ENCODE results near the gene NEK7. TPM values are rescaled to one million over a fixed set of nuclear protein-coding genes. Genes with fewer than 3 reads are reported as not detected.

The NEK7 gene
- 10 to 100 TPM; 61.5 to 63.2 TPM for total RNA-seq

GRCh38 chr1:198156745-198157240, at the start of gene NEK7:
NEK7 (plus strand) TSS chr1:198156998; CDS start chr1:198232581, 75,583 bp downstream.
- Mint-ChIP-seq H3K27me3 (ENCODE audit: low read depth) (no peaks in the 10 kb centered on the region), H3K4me1 (ENCODE audit: low read depth) (peaks cover 32% of the 10 kb centered on the region), H3K27ac (peak within 1 kb of the TSS; percentile 99), H3K36me3 (ENCODE audit: low read depth) (peaks cover 10% of the 10 kb centered on the region), H3K9me3 (ENCODE audit: insufficient read depth) (no peaks in the 10 kb centered on the region), H3K4me3 (peak within 1 kb of the TSS; percentile 99)
- ATAC-seq, result peak; percentile 54
- ChIA-PET POLR2A (interaction anchor here (0.6 to 3.5 kb wide), 15 partner anchors 8 to 480 kb away, joined by 3 to 12 read pairs (median 4); no protein-coding TSS in a partner anchor), CTCF (interaction anchor here (0.6 to 3.4 kb wide), 23 partner anchors 8 to 393 kb away, joined by 3 to 27 read pairs (median 4); no protein-coding TSS in a partner anchor)
- peak; percentile 73 for DNase-seq

GRCh38 chr1:198107091-198107501, 49.7 kb upstream of the NEK7 start:
- Mint-ChIP-seq H3K4me3 (no peak overlapping the region), H3K27ac (no peak overlapping the region), H3K27me3 (ENCODE audit: low read depth) (no peaks in the 10 kb centered on the region), H3K9me3 (ENCODE audit: insufficient read depth) (peaks cover 9% of the 10 kb centered on the region), H3K4me1 (ENCODE audit: low read depth) (peaks cover 14% of the 10 kb centered on the region), H3K36me3 (ENCODE audit: low read depth) (peaks cover 2% of the 10 kb centered on the region)
- ChIA-PET CTCF (no interaction called here), POLR2A (no interaction called here)
- ATAC-seq, result no peak
- DNase-seq, result no peak

- H3K27ac Mint-ChIP-seq, result no peak overlapping the region
- peaks cover 2% of the 10 kb centered on the region for H3K36me3 Mint-ChIP-seq (ENCODE audit: low read depth)
- DNase-seq (no peak), ATAC-seq (no peak)
- no peaks in the 10 kb centered on the region for H3K27me3 Mint-ChIP-seq (ENCODE audit: low read depth)
- H3K4me3 Mint-ChIP-seq, result no peak overlapping the region
- peaks cover 4% of the 10 kb centered on the region for H3K9me3 Mint-ChIP-seq (ENCODE audit: insufficient read depth)
- H3K4me1 Mint-ChIP-seq (ENCODE audit: low read depth), result no peaks in the 10 kb centered on the region
- ChIA-PET POLR2A (no interaction called here), CTCF (no interaction called here)
Measured at GRCh38 chr1:198108636-198109370, 48.0 kb upstream of the NEK7 start.

- DNase-seq, result no peak
- POLR2A ChIA-PET, result no interaction called here
- CTCF ChIA-PET, result no interaction called here
- no peak for ATAC-seq
- no peak overlapping the region for H3K27ac Mint-ChIP-seq
- peaks cover under 1% of the 10 kb centered on the region for H3K36me3 Mint-ChIP-seq (ENCODE audit: low read depth)
- H3K9me3 Mint-ChIP-seq (ENCODE audit: insufficient read depth), result peaks cover 4% of the 10 kb centered on the region
- H3K4me3 Mint-ChIP-seq, result no peak overlapping the region
- H3K4me1 Mint-ChIP-seq (ENCODE audit: low read depth), result no peaks in the 10 kb centered on the region
- H3K27me3 Mint-ChIP-seq (ENCODE audit: low read depth), result peaks cover 3% of the 10 kb centered on the region
Measured at GRCh38 chr1:198109371-198109715, 47.5 kb upstream of the NEK7 start.

- Mint-ChIP-seq H3K4me3 (no peak overlapping the region), H3K36me3 (ENCODE audit: low read depth) (no peaks in the 10 kb centered on the region), H3K9me3 (ENCODE audit: insufficient read depth) (peaks cover 4% of the 10 kb centered on the region), H3K4me1 (ENCODE audit: low read depth) (no peaks in the 10 kb centered on the region), H3K27ac (no peak overlapping the region), H3K27me3 (ENCODE audit: low read depth) (peaks cover 5% of the 10 kb centered on the region)
- no peak for ATAC-seq
- CTCF ChIA-PET, result no interaction called here
- no peak for DNase-seq
- POLR2A ChIA-PET, result no interaction called here
Measured at GRCh38 chr1:198113342-198113750, 43.5 kb upstream of the NEK7 start.

GRCh38 chr1:198116069-198116468, 40.7 kb upstream of the NEK7 start:
- no peak for ATAC-seq
- CTCF ChIA-PET, result interaction anchor here (0.8 to 1.6 kb wide), 3 partner anchors 11 to 28 kb away, joined by 3 to 4 read pairs (median 4); no protein-coding TSS in a partner anchor
- peaks cover 5% of the 10 kb centered on the region for H3K27me3 Mint-ChIP-seq (ENCODE audit: low read depth)

GRCh38 chr1:198116469-198116868, 40.3 kb upstream of the NEK7 start:
- H3K27ac Mint-ChIP-seq, result no peak overlapping the region
- ChIA-PET POLR2A (no interaction called here), CTCF (interaction anchor here (0.8 to 1.6 kb wide), 4 partner anchors 12 to 40 kb away, joined by 3 to 4 read pairs (median 4); partner anchors contain the start of gene NEK7)
- no peak overlapping the region for H3K4me3 Mint-ChIP-seq
- no peak for DNase-seq
- H3K9me3 Mint-ChIP-seq (ENCODE audit: insufficient read depth), result no peaks in the 10 kb centered on the region
- peaks cover 5% of the 10 kb centered on the region for H3K27me3 Mint-ChIP-seq (ENCODE audit: low read depth)
- no peaks in the 10 kb centered on the region for H3K36me3 Mint-ChIP-seq (ENCODE audit: low read depth)
- ATAC-seq, result no peak
- no peaks in the 10 kb centered on the region for H3K4me1 Mint-ChIP-seq (ENCODE audit: low read depth)

More at GRCh38 chr1:198116069-198116468, 40.7 kb upstream of the NEK7 start:
- no peak for DNase-seq
- Mint-ChIP-seq H3K9me3 (ENCODE audit: insufficient read depth) (no peaks in the 10 kb centered on the region), H3K36me3 (ENCODE audit: low read depth) (no peaks in the 10 kb centered on the region), H3K4me3 (no peak overlapping the region), H3K27ac (no peak overlapping the region), H3K4me1 (ENCODE audit: low read depth) (no peaks in the 10 kb centered on the region)
- POLR2A ChIA-PET, result no interaction called here

GRCh38 chr1:198117267-198117666, 39.5 kb upstream of the NEK7 start:
- H3K27ac Mint-ChIP-seq, result no peak overlapping the region
- H3K36me3 Mint-ChIP-seq (ENCODE audit: low read depth), result no peaks in the 10 kb centered on the region
- ChIA-PET POLR2A (interaction anchor here (0.6 kb wide), 1 partner anchor 40 kb away, joined by 3 read pairs; no protein-coding TSS in a partner anchor), CTCF (interaction anchor here (1.0 to 1.6 kb wide), 3 partner anchors 16 to 39 kb away, joined by 4 read pairs; partner anchors contain the start of gene NEK7)
- H3K9me3 Mint-ChIP-seq (ENCODE audit: insufficient read depth), result no peaks in the 10 kb centered on the region
- DNase-seq (no peak), ATAC-seq (no peak)
- H3K4me1 Mint-ChIP-seq (ENCODE audit: low read depth), result no peaks in the 10 kb centered on the region
- H3K4me3 Mint-ChIP-seq, result no peak overlapping the region
- peaks cover 5% of the 10 kb centered on the region for H3K27me3 Mint-ChIP-seq (ENCODE audit: low read depth)

- DNase-seq, result no peak
- ChIA-PET CTCF (no interaction called here), POLR2A (no interaction called here)
- peaks cover 5% of the 10 kb centered on the region for H3K27me3 Mint-ChIP-seq (ENCODE audit: low read depth)
- no peaks in the 10 kb centered on the region for H3K36me3 Mint-ChIP-seq (ENCODE audit: low read depth)
- H3K4me3 Mint-ChIP-seq, result no peak overlapping the region
- no peaks in the 10 kb centered on the region for H3K4me1 Mint-ChIP-seq (ENCODE audit: low read depth)
- no peak overlapping the region for H3K27ac Mint-ChIP-seq
- H3K9me3 Mint-ChIP-seq (ENCODE audit: insufficient read depth), result no peaks in the 10 kb centered on the region
- ATAC-seq, result no peak
Measured at GRCh38 chr1:198118134-198118533, 38.7 kb upstream of the NEK7 start.

GRCh38 chr1:198119906-198120305, 36.9 kb upstream of the NEK7 start:
- DNase-seq, result no peak
- Mint-ChIP-seq H3K4me3 (no peak overlapping the region), H3K36me3 (ENCODE audit: low read depth) (no peaks in the 10 kb centered on the region), H3K27ac (no peak overlapping the region), H3K4me1 (ENCODE audit: low read depth) (no peaks in the 10 kb centered on the region), H3K9me3 (ENCODE audit: insufficient read depth) (no peaks in the 10 kb centered on the region), H3K27me3 (ENCODE audit: low read depth) (peaks cover 2% of the 10 kb centered on the region)
- ChIA-PET CTCF (interaction anchor here (1.1 to 1.9 kb wide), 3 partner anchors 18 to 32 kb away, joined by 3 to 4 read pairs (median 4); no protein-coding TSS in a partner anchor), POLR2A (no interaction called here)
- no peak for ATAC-seq

GRCh38 chr1:198121056-198121826, 35.6 kb upstream of the NEK7 start:
- Mint-ChIP-seq H3K9me3 (ENCODE audit: insufficient read depth) (no peaks in the 10 kb centered on the region), H3K4me1 (ENCODE audit: low read depth) (no peaks in the 10 kb centered on the region), H3K27ac (no peak overlapping the region), H3K27me3 (ENCODE audit: low read depth) (peaks cover 2% of the 10 kb centered on the region), H3K4me3 (no peak overlapping the region), H3K36me3 (ENCODE audit: low read depth) (no peaks in the 10 kb centered on the region)
- ChIA-PET POLR2A (no interaction called here), CTCF (interaction anchor here (1.9 kb wide), 1 partner anchor 33 kb away, joined by 4 read pairs; no protein-coding TSS in a partner anchor)
- no peak for DNase-seq
- no peak for ATAC-seq

GRCh38 chr1:198122693-198123092, 34.1 kb upstream of the NEK7 start:
- Mint-ChIP-seq H3K27me3 (ENCODE audit: low read depth) (peaks cover under 1% of the 10 kb centered on the region), H3K4me3 (no peak overlapping the region), H3K9me3 (ENCODE audit: insufficient read depth) (no peaks in the 10 kb centered on the region), H3K36me3 (ENCODE audit: low read depth) (no peaks in the 10 kb centered on the region), H3K27ac (no peak overlapping the region), H3K4me1 (ENCODE audit: low read depth) (no peaks in the 10 kb centered on the region)
- CTCF ChIA-PET, result no interaction called here
- no peak for DNase-seq
- ATAC-seq, result no peak
- POLR2A ChIA-PET, result no interaction called here

All from activated CD8-positive, alpha-beta T cell treated with anti-CD3 and anti-CD28 coated beads, Interleukin-2, amount 10 ng/mL, durations not matched to agents 7 days and 5 days (primary cell).